Measurements from ENCODE around the gene REELD1.

Gene REELD1

DNA sequence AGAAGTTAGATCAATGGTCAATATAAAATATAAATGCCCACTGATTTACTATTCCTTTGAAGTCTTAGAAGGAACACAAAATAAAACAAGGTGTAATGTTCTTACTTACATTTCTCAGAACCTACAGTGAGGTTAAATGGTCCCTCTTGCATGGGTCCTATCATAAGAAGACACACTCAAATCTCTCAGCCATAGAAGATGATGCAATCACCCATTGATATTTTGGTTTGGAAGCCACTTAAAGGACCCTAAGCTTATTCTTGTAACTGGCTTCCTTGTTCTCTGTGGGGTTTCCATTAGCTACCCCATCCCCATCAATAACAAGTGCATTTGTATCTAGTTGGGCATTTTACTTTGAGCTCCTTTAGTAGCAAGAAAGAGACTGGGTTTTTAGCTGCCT lies 15.1 kb downstream of the REELD1 start:
- DNase-seq = no peak

DNA sequence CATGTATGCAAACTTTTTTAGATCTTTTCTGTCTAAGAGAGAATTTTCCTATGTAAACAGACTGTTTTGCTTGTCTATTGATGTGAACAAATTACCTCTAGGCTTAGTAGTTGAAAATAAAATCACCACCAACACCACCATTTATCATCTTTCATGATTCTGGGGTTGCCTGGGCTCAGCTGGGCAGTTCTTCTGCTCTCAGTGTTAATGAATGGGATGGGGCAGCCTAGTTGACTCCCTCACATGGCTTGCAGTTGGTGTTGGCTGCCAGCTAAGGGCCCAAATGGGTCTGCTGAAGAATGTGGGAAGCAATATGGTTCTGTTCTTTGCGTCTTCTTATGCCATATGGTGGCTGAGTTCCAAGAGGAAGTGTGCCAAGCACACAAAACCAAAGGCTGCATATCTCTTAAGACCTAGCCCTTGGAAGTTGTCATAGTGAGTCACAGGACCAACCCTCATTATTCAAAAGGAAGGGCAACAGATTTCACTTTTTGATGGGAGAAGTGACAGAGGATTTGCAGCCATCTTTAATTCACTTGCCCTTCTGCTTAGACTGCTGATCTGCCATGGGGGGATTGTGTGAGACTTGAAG lies 17.9 kb downstream of the REELD1 start:
- no peak for DNase-seq

DNA sequence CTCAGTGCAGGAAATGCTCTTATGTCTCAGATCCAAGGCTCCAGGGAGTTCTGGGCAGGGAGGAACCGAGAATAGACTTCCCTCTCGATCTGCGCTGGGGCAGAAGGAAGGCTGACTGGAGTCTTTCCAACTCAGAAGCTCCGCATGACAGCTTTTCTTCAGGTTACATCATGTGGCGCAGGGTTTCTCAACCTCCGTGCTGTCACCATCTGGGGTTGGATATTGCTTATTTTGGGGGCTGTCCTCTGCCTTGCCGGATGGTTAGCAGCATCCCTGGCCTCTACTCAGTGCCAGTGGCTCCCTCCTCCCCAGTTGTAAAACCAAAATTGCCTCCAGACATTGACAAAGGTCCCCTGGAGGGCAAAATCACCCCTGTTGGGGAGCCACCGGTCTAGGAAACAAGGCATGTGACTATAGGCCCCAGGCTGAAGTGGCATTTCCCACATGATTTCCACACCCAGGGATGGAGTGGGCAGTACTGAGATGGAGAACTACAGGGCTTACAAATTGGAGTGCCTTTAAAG lies 21.4 kb downstream of the REELD1 start:
- no peak for DNase-seq

DNA sequence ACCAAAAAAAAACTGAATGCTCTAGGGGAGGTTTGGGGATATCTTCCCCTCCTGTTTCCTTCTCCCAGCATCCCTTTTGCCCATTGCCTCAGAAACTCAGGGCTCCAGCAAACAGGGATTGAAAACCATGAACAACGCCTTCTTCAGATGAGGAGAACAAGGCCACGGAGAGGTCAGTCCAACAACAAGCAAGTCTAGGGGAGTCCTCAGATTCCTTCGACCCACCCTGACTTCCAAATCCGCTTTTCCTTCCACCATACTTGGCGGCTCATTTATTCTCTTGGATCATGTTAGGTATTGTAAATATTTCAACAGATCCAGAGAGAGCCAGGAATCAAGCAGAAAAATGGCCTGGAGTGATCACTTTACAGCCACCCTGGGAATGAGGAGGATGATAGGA lies 21.9 kb downstream of the REELD1 start:
- no peak for DNase-seq

DNA sequence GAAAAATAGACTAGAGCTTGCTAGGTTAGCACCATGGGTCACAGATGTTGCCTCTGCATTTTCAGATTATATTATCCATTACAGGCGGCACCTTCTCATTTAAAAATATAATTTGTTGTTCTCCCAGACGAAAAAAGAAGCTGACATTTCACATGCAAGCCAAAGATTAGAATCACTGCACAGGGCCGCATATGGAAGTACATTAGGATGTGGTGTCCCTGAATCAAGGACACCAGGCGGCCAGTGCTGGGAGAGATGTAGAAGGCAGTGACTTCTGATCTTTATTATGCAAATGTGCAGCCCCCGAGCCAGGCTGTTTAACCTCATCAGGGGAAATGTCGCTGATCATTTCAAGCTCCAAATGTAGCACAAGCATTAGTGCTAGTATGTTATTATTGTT lies 22.8 kb downstream of the REELD1 start:
- no peak for DNase-seq

DNA sequence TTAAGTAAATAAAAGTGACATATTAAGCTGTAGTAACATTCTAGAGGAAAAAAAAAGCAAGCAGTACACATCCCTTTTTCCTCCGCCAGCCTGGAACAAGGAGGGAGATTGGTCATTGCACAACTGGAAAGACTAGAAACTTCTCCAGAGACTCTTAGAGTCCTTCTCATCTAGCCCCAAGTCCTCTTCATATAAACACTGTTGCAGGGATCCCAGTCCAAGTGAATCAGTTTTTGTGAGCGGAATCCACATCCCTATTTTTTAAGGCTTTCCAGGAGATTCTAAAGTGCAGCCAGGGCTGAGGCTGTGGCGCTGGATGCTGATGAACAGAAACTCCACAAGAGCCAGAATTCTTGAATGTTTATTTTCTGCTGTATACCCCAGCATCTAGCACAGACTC lies 23.8 kb downstream of the REELD1 start:
- no peak for DNase-seq

DNA sequence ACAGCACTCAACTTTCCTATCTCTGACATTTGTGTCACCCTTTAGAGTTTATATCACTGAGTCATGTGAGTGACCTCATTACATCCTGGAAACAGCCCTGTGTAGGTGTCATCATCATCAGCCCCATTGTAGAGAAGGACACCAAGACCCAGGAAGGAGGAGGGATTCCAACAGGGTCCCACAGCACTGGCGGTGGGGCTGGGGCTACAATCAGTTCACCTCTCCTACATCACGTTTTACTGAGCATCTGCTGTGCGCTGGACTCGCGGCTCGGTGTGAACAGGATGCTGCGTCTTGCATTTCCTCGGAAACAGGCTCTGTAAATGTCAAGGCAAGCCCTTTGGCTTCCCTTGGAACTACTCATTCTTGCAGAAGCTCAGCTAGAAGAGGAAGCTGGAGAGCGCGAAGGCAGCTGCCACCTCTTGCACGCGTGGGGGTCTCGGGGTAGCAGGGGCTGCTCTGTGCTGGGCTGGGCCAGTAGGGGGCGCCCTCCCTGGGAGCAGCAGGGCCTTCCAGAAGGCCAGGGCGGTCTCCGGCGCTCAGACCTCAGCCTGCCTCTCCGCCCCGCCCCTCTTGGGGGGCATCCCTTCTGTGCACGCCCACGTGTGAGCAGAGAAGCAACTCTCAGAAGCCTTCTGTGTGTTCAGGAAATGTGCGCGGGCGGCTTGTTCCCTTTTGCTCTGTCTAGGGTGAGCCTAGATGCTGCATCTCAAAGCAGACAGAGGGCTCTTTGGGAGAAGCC lies 29.0 kb downstream of the REELD1 start:
- DNase-seq = peak in 5 of 6 experiments; percentile 1 to 28 (median 15)

DNA sequence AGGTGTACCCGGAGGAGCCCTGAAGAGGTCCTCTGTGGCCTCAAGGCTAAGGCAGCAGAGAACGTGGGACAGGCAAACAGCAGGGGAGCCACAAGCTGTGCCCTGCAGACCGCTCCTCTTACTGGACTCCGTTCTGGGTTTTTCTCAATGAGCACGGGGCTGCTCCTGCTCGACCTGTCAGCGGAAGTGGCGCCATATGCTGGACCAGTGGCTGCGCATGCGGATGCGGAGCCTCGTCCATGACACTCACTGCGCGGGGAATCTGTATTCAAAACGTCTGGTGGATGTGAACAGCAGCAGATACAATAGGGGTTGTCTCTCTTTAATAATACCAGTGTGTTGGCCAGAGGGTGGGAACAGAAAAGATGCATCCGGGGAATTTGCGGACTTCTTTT lies 29.5 kb downstream of the REELD1 start:
- no peak for DNase-seq

DNA sequence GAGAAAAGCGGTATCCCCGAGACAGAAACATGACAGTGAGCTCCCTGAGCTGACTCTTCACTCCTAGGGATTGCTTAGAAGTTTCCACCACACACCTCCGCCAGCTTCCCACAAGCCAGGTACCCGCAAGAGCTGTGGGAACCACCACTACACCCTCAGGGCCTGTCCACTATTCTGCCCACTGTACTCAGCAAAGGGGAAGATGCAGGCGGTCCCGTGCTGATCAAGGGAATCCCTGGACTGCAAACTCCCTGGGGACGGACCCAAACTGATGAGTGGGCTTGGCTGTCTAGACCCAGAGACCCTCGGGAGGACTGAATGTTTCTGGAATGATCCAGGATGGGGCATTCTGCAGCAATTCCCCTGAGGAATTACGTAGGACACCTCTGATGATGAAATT lies 30.2 kb downstream of the REELD1 start:
- DNase-seq = no peak

DNA sequence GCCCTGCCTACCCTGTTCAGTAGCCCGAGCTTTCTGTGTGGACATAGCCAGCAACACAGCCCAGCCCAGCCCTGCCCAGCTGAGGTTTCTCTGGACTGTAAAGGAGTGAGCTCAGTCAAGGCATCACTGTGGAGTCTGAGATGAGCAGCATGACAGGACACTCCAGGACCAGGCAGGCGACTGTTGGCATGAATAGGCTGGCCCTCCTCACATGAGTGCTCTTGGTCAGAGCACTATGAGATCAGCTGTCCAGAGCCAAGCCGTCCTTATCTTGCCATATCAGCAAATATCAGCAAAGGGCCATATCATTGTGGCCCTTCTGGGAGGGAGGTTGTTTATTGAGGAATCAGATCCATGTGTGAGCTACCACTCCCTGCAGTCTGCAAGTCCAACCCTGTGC lies 30.9 kb downstream of the REELD1 start:
- DNase-seq = no peak

DNA sequence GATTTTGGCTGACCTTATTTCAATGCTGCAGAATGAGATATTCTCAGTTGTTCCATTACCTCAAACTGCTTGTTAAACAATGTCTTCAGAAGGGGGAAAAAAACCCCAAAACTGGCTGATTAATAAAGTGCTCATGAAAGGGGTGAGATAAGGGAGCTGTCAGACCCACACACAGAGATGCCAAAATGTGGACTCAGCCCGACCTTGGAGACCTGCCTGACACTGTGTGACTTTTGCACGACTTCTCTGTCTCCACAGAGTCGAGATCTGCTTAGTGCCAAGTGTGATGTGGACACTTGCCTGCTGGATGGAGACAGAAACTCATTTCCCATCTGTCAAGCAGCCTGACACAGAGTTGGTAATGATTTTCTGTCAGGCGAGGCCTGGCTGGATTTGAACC lies 31.5 kb downstream of the REELD1 start:
- DNase-seq = no peak

DNA sequence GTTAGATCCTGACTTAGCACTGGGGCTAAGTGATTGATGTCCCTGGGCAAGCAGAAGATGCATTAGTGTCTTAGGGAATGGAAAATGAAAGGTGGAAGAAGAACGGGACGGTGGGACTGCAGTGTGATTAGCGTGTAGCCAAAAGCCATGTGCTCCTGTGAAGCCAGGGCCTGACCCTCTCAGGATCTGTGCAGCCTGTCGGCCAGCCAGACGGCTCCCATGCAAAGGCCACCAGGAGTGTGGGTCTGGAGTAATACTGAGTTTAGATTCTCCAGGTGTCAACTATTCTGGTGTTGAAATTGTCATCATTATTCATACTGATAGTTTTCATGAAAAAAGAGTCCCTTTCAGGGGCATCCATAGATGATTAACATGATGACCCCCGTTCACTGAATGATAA lies 32.0 kb downstream of the REELD1 start:
- no peak for DNase-seq

DNA sequence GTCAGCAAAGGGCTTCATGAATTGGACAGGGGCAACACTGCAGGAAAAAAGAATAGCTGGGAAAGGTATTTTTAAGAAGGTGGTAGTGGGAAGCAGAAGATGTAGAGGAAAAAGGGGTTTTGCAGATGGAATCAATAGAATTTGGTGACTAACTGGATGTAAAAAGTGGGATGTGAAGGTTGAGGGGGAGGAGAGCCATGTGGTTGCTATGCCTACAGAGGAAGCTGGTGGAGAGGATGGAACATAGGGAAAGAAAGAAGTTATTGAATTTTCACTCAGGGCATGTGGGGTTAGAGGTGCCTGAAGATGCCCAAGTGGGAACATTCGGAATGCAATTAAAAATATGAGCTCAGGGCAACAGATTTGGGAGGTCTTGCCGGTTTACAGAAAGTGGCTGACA lies 33.0 kb downstream of the REELD1 start:
- no peak for DNase-seq

DNA sequence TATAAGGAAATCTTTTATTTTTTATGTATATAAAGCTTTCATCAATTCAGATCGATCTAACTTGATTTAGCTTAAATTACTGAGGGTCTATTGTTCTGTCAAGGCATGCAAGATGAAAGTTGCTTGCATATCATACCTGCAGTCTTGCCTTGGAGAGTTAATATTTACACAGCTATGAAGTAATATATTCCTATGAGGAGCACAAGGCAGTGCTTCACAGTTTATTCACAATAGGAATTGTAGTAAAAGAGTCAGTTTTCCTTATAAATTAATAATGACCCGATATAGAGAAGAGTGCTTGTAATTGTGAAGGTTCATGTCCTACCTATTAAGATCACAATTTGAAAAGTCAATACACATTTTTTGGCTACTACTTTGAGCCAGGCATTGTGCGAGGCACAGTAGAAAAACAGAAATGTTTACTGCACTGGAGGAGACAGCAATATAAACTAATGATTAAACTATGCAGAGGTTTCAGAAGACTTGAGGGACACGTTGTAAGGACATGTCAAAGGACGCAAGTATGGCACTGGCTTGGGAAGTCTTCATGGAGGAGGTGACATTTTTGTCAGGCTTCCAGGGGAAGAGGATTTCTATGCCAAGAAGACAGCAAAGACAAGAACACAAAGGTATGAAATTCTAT lies 38.8 kb downstream of the REELD1 start:
- DNase-seq = no peak

DNA sequence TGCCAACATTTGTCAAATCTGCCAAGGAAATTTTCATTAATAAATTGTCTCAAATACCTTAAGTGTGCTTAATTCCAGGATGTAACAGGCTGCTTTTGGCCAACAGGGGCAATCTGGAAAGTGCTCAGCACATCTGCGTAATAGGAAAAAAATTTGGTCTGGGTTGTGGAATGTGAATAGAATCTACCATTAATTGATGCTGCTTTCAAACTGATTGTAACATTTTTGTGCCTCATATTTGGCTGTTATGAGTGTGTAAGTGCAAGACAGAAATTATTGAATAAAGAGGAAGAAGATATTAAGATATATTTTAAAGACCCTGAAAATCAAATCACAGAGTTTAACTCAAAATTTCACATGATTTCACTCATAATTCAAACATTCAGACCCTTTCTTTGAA lies 41.1 kb downstream of the REELD1 start:
- no peak for DNase-seq

DNA sequence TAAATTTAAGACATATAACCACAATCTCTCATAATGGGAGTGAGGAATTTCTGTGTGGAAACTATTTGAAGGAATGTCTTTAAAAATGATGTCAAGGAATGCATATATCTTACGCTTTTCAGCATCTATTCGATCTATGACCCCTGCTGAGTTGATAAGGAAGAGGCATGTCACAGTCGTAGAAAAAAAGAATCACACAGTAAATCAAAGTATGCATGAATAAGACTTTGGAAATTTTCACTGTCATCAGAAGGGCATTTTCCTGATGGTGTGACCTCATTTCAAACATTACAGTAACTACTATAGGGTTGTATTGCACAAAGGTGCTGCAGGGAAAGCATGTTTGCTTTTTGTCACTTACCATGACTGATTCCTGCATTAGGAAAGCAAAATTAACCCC lies 41.5 kb downstream of the REELD1 start:
- no peak for DNase-seq

DNA sequence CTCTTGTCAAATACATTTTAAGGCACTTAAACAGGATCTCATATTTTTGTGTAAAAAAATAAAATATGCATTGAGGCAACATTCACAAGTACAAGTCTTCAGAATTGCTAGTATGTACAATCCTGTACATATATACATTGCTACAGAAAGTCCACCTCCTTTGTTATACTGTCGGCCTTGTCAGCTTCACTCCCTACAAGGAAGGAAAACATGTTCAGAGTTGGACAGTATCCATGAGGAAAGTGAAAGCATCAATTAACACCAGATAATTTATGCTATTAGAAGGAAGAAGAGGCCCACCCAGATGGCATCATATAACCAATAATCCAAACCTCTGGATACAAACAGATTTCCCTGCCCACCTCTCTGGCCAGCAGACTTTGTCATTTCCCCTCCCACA lies 42.0 kb downstream of the REELD1 start:
- DNase-seq = no peak

DNA sequence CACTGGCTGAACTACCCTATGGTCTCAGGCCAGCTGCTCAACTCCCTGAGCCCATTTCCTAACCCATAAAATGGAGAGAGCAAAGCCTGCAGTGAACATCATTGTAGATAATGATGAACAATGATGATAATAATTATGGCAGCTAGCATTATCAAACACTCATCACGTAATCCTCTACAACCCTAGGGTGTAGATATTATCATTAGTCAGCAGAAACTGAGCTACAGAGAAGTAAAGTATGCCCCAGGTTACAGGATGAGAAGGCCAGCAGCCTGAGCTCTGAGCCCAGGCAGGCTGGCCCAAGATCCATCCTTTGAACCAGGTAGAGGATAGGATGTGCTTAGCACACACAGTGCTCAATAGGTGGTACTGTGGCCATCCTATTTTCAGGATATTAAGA lies 43.2 kb downstream of the REELD1 start:
- no peak for DNase-seq

DNA sequence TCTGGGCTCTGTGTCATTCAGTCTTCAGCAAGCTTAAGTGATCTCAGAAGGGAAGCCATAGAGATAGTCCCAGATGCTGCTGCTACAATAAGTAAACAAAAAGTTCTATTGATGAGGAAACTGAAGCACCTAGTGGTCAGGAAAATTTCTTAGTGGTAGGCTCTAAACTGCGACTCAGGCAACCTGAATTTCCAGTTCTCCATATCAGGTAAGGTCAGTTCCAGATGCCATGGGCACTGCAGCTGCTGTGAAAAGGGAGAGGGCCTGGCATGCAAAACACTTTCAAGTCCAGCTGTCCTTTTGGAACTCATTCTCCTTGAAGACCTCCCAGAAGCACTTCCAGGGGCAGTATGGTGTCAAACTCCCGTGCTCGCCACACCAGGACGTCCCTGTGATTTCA lies 46.2 kb downstream of the REELD1 start:
- no peak for DNase-seq

DNA sequence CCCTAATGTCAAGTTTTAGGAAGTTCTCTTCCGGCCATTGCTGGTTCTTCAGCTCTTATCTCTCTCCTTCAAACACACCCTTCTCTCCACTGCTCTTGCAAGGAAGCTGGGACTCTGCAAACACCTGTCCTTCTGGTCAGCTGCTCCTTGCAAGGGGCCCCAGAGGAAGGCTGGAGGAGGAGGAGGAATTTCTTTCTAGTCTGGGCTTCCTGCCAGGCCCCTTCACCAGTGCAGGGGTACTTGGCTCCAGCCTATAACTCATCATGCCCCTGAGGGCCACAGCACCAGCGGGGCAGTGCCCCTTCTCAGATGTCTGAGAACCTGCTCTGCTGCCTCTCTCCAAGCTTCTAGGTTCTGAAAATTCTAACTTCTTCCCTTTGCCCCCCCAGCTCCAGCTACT lies 46.7 kb downstream of the REELD1 start:
- no peak for DNase-seq

DNA sequence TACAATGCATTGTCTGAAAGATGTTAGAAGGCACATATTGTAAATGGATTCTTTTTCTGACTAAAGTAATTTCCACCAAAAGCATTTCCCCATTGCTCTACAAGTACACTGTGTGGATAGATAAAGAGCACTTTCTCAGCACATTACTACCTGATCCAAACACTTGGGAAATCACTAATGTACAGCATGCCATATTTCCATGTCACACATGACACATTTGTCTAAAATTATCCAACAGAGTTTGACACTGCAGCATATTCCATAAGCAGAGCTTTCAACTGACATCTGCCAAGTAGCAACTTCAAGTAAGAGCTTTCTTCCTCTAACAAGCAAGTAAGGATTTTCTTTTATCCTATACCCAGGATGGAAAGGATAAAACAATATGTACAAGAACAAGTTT lies 49.5 kb downstream of the REELD1 start:
- no peak for DNase-seq

DNA sequence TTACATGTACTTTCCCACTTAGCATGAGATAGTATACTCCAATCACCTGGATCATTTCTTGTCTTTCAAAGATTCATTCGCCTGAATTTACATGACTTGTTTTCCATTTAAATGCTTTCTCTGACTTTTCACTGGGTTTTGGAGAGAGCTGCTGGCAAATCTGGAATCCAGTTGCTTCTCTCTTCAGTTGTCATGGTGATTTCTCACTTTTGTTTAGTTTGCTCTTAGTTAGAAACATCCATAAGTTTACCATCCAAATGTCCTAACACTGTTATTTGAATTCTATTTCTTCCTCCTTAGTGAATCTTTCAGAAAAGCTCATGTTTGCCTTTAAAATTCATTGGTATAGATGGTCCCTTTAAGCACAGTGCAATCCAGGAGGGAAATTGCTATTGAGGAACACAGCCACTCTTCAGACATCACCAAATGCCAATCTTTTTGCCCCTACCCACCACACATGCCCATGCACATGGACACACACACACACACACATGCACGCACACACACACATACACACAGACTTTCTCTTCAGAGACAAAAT lies 51.7 kb downstream of the REELD1 start:
- DNase-seq = no peak

DNA sequence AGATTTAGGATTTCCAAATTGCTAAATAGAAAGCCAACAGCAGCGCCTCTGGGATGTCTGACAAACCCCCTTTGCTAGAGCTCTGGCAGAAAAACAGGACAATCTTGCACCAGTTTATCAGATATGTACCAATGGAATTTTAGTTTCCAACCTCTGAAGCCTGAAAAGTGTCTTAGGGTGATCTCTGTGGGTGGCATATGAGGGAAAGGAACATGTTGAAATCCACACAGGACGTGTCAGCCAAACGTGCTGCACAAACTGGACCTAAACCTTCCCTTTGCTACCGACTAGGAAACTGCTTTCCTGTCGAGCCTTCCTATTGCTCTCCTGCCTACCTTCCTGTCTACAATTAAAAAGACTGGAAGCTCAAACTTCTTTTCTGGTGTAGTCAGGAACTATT lies 53.5 kb downstream of the REELD1 start:
- no peak for DNase-seq

DNA sequence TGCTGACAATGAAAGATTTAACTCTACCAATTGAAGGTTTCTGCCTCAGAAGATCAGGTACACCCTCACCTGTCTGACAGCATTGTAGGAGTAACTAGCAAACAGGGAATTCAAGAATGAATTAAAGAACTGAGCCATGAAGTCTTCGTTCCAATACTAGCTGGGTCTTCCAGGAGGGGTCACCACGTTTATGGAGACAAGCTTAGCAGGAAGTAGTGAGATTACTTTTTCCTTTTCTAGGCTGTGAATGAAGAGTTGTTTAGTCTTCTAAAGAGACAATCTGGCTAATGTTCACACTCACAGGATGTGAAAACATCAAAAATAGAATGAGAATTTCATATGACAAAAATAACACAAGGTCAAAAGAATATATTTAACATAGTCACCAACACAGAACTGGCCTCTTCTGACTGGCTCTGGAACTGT lies 54.9 kb downstream of the REELD1 start:
- no peak for DNase-seq

Measured in stimulated activated naive CD4-positive, alpha-beta T cell (primary cell).